ENCODE results near the gene RSPO3. TPM values are rescaled to one million over a fixed set of nuclear protein-coding genes. Genes with fewer than 3 reads are reported as not detected.

The RSPO3 gene
- total and polyA plus RNA-seq, 9 of the 15 experiments (the other 6 are each of a cell fraction or from before 2014, with no cell fraction given), result not detected

DNA sequence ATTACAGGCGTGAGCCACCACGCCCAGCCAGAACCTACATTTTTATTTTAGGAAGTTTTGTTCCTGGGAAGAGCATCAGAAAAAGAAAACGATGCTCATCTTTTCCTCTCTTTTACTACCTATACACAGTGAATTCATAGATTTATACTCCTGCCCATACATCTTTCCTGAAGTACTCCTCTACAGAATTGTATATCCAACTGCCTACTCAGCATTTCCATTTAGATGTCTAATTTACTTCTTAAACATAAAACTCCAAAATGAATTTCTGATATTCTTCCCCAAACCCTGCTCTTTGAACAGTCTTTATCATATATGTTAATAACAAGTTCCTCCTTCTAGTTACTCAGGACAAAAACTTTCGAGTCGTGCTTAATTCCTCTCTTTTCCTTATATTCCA is 39.8 kb upstream of the RSPO3 start:
- H3K4me1 ChIP-seq (replicated peaks in 1 of 2; ENCODE audit: control insufficient read depth in 2 of 2, insufficient read depth in 2 of 2, low read length in 2 of 2), result no peaks in the 10 kb centered on the region
- no peak overlapping the region for H3K4me3 ChIP-seq
- H3K36me3 ChIP-seq (ENCODE audit: control insufficient read depth, insufficient read depth, low read length), result no peaks in the 10 kb centered on the region
- H3K27me3 ChIP-seq (ENCODE audit: control insufficient read depth in 2 of 2, insufficient read depth in 2 of 2, low read length in 2 of 2), result no peaks in the 10 kb centered on the region
- ATAC-seq (no peak), DNase-seq (ENCODE audit: extremely low read depth in 1 of 4, low spot score in 3 of 4) (no peak), FAIRE-seq (no peak)
- no peaks in the 10 kb centered on the region for H4K20me1 ChIP-seq (replicated peaks; ENCODE audit: control insufficient read depth, insufficient read depth, low read length)
- no peaks in the 10 kb centered on the region for H3K9me1 ChIP-seq (ENCODE audit: control insufficient read depth, insufficient read depth, low read length)
- ChIA-PET POLR2A (no interaction called here), CTCF (ENCODE audit: low intra/inter-chr PET ratio) (no interaction called here)
- no peak overlapping the region for H2AFZ ChIP-seq (ENCODE audit: low read depth, low read length)
- H3K79me2 ChIP-seq (ENCODE audit: control insufficient read depth, insufficient read depth, low read length), result no peaks in the 10 kb centered on the region
- no peak overlapping the region for H3K4me2 ChIP-seq (ENCODE audit: insufficient read depth, low read length)
- H3K9me3 ChIP-seq (replicated peaks; ENCODE audit: control insufficient read depth, insufficient read depth, low read depth, low read length), result no peaks in the 10 kb centered on the region
- TF ChIP-seq ZNF316 (IDR thresholded peaks at IDR 0.05), result peak; percentile 29; the same call in 1 of the 2 replicates
- TF ChIP-seq, protein P1, sequence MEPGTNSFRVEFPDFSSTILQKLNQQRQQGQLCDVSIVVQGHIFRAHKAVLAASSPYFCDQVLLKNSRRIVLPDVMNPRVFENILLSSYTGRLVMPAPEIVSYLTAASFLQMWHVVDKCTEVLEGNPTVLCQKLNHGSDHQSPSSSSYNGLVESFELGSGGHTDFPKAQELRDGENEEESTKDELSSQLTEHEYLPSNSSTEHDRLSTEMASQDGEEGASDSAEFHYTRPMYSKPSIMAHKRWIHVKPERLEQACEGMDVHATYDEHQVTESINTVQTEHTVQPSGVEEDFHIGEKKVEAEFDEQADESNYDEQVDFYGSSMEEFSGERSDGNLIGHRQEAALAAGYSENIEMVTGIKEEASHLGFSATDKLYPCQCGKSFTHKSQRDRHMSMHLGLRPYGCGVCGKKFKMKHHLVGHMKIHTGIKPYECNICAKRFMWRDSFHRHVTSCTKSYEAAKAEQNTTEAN (CRISPR knock-in tag; IDR thresholded peaks at IDR 0.05), result no peak
- WGBS (ENCODE audit: insufficient coverage, low coverage, missing lambda C conversion rate), result 0% methylated on average over 5 of the region's 5 CpGs
- in situ Hi-C loops (cut with MboI), result no loop called here
- no peak overlapping the region for H3K9ac ChIP-seq (ENCODE audit: insufficient read depth in 1 of 2, low read depth in 2 of 2, low read length in 2 of 2)
- H3K27ac ChIP-seq (ENCODE audit: extremely low read depth, low read depth, low read length), result no peak overlapping the region
- intact Hi-C loops (cut with micrococcal nuclease), result no loop called here
- BruUV-seq (replicated peaks), result no TSS peak

DNA sequence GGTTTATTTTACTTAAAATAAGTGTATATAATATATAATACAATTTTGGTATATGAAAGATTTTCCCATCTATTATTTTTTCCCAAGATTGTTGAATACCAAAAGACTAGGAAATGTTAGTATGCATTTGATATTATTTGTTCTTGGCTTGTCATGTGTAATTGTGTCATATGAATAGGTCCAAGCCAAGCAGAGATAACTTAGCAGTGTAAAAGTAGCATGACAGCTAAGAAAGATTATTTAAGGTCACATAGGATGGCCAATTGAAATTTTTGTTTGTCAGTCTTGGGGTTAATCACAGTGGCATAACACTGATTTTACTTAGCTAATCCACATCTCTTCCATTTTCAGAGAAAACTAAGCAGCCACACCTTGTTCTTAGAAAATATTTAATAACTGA is 38.8 kb upstream of the RSPO3 start:
- no peak for ATAC-seq
- POLR2A ChIA-PET, result no interaction called here
- in situ Hi-C loops (cut with MboI), result no loop called here

More for the DNA sequence above, 38.8 kb upstream of the RSPO3 start:
- TF ChIP-seq RBFOX2 (IDR thresholded peaks at IDR 0.05; ENCODE audit: low read depth, low read length) (no peak), SMAD2 (IDR thresholded peaks at IDR 0.05; ENCODE audit: low read depth, low read length) (no peak), TSC22D4 (tag; IDR thresholded peaks at IDR 0.05) (no peak)
- H3K27ac ChIP-seq (ENCODE audit: extremely low read depth, low read depth, low read length), result no peak overlapping the region
- H3K4me2 ChIP-seq (ENCODE audit: insufficient read depth, low read length), result no peak overlapping the region
- intact Hi-C loops (cut with micrococcal nuclease), result no loop called here
- H4K20me1 ChIP-seq (replicated peaks; ENCODE audit: control insufficient read depth, insufficient read depth, low read length), result no peaks in the 10 kb centered on the region
- CTCF ChIA-PET (ENCODE audit: low intra/inter-chr PET ratio), result no interaction called here
- no peaks in the 10 kb centered on the region for H3K4me1 ChIP-seq (replicated peaks in 1 of 2; ENCODE audit: control insufficient read depth in 2 of 2, insufficient read depth in 2 of 2, low read length in 2 of 2)
- FAIRE-seq (no peak), DNase-seq (ENCODE audit: extremely low read depth in 1 of 4, low spot score in 3 of 4) (no peak)
- H3K9me1 ChIP-seq (ENCODE audit: control insufficient read depth, insufficient read depth, low read length), result no peaks in the 10 kb centered on the region
- no TSS peak for BruUV-seq (replicated peaks)
- no peak overlapping the region for H3K4me3 ChIP-seq
- H3K9me3 ChIP-seq (replicated peaks; ENCODE audit: control insufficient read depth, insufficient read depth, low read depth, low read length), result no peaks in the 10 kb centered on the region
- H3K27me3 ChIP-seq (ENCODE audit: control insufficient read depth in 2 of 2, insufficient read depth in 2 of 2, low read length in 2 of 2), result no peaks in the 10 kb centered on the region
- no peak overlapping the region for H3K9ac ChIP-seq (ENCODE audit: insufficient read depth in 1 of 2, low read depth in 2 of 2, low read length in 2 of 2)
- H3K79me2 ChIP-seq (ENCODE audit: control insufficient read depth, insufficient read depth, low read length), result no peaks in the 10 kb centered on the region
- no peaks in the 10 kb centered on the region for H3K36me3 ChIP-seq (ENCODE audit: control insufficient read depth, insufficient read depth, low read length)
- no peak overlapping the region for H2AFZ ChIP-seq (ENCODE audit: low read depth, low read length)

All from K562 (cell line).